Measurements from ENCODE around the gene RRP1.
A peak's percentile ranks its signal among the peaks of the same experiment; 100 is the strongest.
"Not testable (repeated sequence)": the region's sequence is repeated elsewhere in the genome, so short reads cannot be mapped to it uniquely, and the experiment has no call there.

The RRP1 gene

GRCh38 chr21:43810505-43811261 is 21.3 kb downstream of the RRP1 start:
- intact Hi-C loops (cut with DNase I): no loop called here
- peak; percentile 73 to 95 (median 89) for DNase-seq

GRCh38 chr21:43811262-43812105 is 22.1 kb downstream of the RRP1 start:
- intact Hi-C loops (cut with DNase I): no loop called here

DNA sequence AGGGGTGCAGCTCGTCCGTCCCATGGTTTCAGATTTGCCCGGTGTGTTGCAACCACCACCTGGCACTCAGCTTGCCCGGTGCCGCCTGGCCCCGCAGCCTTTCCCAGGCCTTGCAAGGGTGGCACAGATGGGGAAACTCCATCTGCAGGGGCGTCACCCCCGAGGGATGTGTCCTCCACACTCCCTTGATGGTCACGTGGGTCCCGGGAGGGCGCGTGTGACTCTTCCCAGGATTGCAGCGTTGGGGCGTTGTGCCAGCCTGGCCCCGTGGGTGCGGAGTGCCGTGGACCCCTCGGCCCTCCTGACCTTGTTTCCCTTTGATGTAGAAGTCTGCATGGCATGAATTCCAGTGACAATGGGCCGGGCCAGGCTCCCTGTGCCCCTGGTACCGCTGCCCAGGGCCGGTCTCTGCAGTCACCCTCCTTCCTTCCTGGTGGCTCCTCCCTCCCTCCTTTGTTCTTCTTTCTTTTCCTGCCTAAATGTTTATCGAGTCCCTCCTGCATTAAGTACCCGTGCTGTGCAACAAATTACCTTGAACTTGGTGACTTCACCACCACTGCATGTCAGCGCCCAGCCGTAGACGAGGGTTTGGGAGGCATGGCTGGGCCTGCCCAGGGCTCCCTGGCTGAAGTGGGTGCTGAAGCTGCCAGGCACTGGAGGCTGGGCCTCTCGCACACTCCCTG is 22.9 kb downstream of the RRP1 start:
- intact Hi-C loops (cut with DNase I): no loop called here
- DNase-seq: peak in 1 of 42 donors; percentile 29

More at GRCh38 chr21:43811262-43812105, 22.1 kb downstream of the RRP1 start:
- no peak for DNase-seq

GRCh38 chr21:43812957-43813655 is 23.7 kb downstream of the RRP1 start:
- no peak for DNase-seq
- intact Hi-C loops (cut with DNase I): no loop called here

DNA sequence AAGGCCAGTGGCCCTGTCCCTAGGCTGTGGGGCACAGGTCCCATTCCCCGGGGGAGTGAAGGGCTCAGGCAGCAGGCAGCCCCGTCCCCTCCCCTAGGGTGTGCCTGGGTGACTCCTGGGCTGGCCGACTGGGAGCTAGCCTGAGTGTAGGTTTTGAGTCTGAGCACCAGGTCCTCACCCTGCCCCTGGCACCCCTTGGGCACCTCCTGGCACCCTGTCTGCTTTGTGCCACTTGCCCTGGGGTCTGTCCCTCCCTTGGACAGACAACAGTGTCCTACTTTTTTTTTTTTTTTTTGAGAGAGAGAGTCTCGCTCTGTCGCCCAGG is 24.2 kb downstream of the RRP1 start:
- intact Hi-C loops (cut with DNase I): no loop called here
- no peak for DNase-seq

- intact Hi-C loops (cut with DNase I): no loop called here
- peak in 1 of 42 donors; percentile 19 for DNase-seq
Measured at GRCh38 chr21:43814215-43815106, 25.1 kb downstream of the RRP1 start.

- intact Hi-C loops (cut with DNase I): no loop called here
- DNase-seq: no peak
Measured at GRCh38 chr21:43815107-43815613, 25.8 kb downstream of the RRP1 start.

DNA sequence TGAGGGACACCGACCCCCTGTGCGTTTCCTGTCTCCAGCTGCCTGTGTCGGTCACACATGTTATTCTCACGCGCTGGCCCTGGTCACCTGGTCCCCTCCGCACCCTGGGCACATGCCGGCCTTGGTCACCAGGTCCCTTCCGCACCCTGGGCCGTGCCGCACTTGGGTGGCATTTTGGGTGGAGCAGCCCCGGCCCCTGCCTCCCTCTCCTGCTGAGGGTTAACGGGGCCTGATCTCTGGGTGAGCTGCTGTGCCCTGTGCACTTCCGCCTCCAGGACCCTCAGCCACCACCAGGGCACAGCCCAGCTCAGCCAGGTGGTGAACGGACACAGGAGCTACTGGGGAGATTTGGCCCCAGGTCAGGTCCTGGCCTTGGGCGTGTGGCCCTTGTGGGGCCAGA is 26.6 kb downstream of the RRP1 start:
- intact Hi-C loops (cut with DNase I): no loop called here
- DNase-seq: no peak

GRCh38 chr21:43816611-43817071 is 27.3 kb downstream of the RRP1 start:
- intact Hi-C loops (cut with DNase I): no loop called here
- DNase-seq: no peak

GRCh38 chr21:43817157-43818086 is 28.0 kb downstream of the RRP1 start:
- DNase-seq: no peak
- intact Hi-C loops (cut with DNase I): no loop called here

- no peak for DNase-seq
- intact Hi-C loops (cut with DNase I): no loop called here
Measured at GRCh38 chr21:43818685-43819084, 29.3 kb downstream of the RRP1 start.

DNA sequence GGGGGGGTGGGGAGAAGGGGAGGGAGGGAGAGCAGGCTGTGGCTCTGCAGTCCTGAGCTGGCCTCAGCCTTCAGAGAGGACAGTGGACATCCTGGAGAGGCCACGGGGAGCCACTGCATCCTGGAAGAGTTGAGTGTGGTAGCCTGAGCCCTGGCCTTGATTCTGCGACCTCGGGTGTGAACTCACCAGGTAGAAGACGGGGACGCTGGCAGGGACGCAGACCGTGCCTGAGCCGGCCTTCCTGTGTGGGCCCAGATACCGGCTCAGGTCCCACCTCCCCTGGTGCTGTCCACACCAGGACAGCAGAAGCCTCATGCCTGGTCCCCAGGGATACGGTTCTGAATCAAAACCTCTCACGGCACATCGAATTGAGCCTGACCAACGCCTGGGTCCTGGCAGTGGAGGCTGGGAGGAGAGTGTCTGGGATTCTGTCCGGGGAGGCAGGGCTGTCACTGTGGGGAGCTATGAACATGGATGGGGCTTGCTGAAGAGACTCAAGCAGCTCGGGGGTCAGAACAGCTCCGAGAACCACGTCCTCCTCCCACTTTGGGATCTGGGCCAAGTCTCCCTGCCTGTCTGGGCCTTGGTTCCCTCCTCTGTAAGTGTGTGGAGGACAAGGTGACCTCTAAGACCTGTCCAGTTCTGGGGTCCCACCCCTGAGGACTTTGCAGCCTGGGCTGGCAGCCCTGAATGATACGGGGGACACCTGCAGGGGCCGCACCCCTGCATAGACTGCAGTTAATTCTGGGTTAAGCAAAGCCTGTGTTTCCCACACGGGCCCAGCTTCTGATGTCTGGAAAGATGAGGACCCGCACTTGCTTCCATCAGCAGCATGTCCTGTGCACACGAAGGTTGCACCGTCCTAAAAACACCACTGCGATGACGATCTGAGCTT is 30.4 kb downstream of the RRP1 start:
- no peak for DNase-seq
- intact Hi-C loops (cut with DNase I): no loop called here

- no peak for DNase-seq
- intact Hi-C loops (cut with DNase I): no loop called here
Measured at GRCh38 chr21:43820466-43820865, 31.1 kb downstream of the RRP1 start.

GRCh38 chr21:43822166-43822565 is 32.8 kb downstream of the RRP1 start:
- intact Hi-C loops (cut with DNase I); DNase-seq: not testable (repeated sequence)

- intact Hi-C loops (cut with DNase I); DNase-seq: not testable (repeated sequence)
Measured at GRCh38 chr21:43822741-43823140, 33.4 kb downstream of the RRP1 start.
